GM23248 (cell line): ENCODE measurements around the gene COL17A1. TPM values are rescaled to one million over a fixed set of nuclear protein-coding genes. Genes with fewer than 3 reads are reported as not detected.

Experiments used
- DNase-seq: peaks from one replicate; pipeline ENCODE4 v3.0.0-alpha.2; 2015
- H2AFZ ChIP-seq: fragments of 200-600 bp; sonication (generic); 2 replicates; pipeline ENCODE4 v1.6.1; 2016; ENCODE audit warnings: antibody characterized with exemption
- H3F3A ChIP-seq: fragments of 200-600 bp; sonication (generic); 2 replicates; pipeline ENCODE4 v1.6.1; 2016; ENCODE audit warnings: mild to moderate bottlenecking, antibody characterized with exemption, mixed run types; ENCODE audit not compliant: insufficient read depth
- H3K27ac ChIP-seq: fragments of 200-600 bp; sonication (generic); 2 replicates; pipeline ENCODE4 v1.5.1; 2016; ENCODE audit warnings: mild to moderate bottlenecking
- H3K27me3 ChIP-seq: fragments of 200-600 bp; sonication (generic); replicated peaks from 2 replicates; pipeline ENCODE4 v1.6.1; 2016; ENCODE audit warnings: mild to moderate bottlenecking; ENCODE audit not compliant: insufficient read depth
- H3K36me3 ChIP-seq: fragments of 200-600 bp; sonication (generic); 2 replicates; pipeline ENCODE4 v1.6.1; 2016; ENCODE audit warnings: low read depth, mild to moderate bottlenecking
- H3K4me1 ChIP-seq: fragments of 200-600 bp; sonication (generic); 2 replicates; pipeline ENCODE4 v1.6.1; 2016; ENCODE audit warnings: mild to moderate bottlenecking; ENCODE audit not compliant: insufficient read depth
- H3K4me2 ChIP-seq: fragments of 200-600 bp; sonication (generic); one replicate; pipeline ENCODE4 v1.6.1; 2016; ENCODE audit warnings: mild to moderate bottlenecking; ENCODE audit not compliant: unreplicated experiment
- H3K4me3 ChIP-seq: fragments of 200-600 bp; sonication (generic); 2 replicates; pipeline ENCODE4 v1.5.1; 2016; ENCODE audit warnings: mild to moderate bottlenecking
- H3K79me2 ChIP-seq: fragments of 200-600 bp; sonication (generic); 2 replicates; pipeline ENCODE4 v1.6.1; 2016; ENCODE audit warnings: mild to moderate bottlenecking; ENCODE audit not compliant: insufficient read depth
- H3K9ac ChIP-seq: fragments of 200-600 bp; sonication (generic); 2 replicates; pipeline ENCODE4 v1.6.1; 2016; ENCODE audit warnings: mild to moderate bottlenecking
- H3K9me2 ChIP-seq: fragments of 200-600 bp; sonication (generic); 2 replicates; pipeline ENCODE4 v1.6.1; 2016; ENCODE audit warnings: mixed run types, mild to moderate bottlenecking, moderate library complexity; ENCODE audit not compliant: insufficient read depth
- H3K9me3 ChIP-seq: fragments of 200-600 bp; sonication (generic); one replicate; pipeline ENCODE4 v1.6.1; 2017; ENCODE audit warnings: low read depth
- H4K20me1 ChIP-seq: fragments of 200-600 bp; sonication (generic); 2 replicates; pipeline ENCODE4 v1.6.0; 2016; ENCODE audit not compliant: insufficient read depth
- EZH2 ChIP-seq: fragments of 200-600 bp; sonication (generic); IDR thresholded peaks from 2 replicates; pipeline ENCODE4 v1.6.1; 2018; ENCODE audit warnings: antibody characterized with exemption, mild to moderate bottlenecking; ENCODE audit not compliant: insufficient read depth, poor library complexity, severe bottlenecking
- EZH2phosphoT487 ChIP-seq: fragments of 200-600 bp; sonication (generic); IDR thresholded peaks from 2 replicates; pipeline ENCODE4 v1.6.1; 2018; ENCODE audit warnings: antibody characterized with exemption, moderate library complexity, mild to moderate bottlenecking, low read depth; ENCODE audit not compliant: insufficient read depth
- WGBS, 2 experiments: methylation state at CpG; one replicate each; pipeline ENCODE4 v1.1.6; 2015 to 2017; ENCODE audit warnings: low lambda C conversion rate in 2 of 2, low coverage in 1 of 2; ENCODE audit errors: missing lambda C conversion rate in 2 of 2; 5-methylcytosine and 5-hydroxymethylcytosine counted together
- in situ Hi-C: fragments of 300-500 bp; cut with MboI; formaldehyde crosslinking; loops from 2 replicates; pipeline ENCODE4 v1.15.0; 2020
- polyA plus RNA-seq: library from polyadenylated mRNA; unstranded; fragments of >200 nt; fragmentation: Nextera tagmentation; extraction: Ambion mirVana; gene quantifications from 2 replicates; pipeline ENCODE4 v1.2.1, GENCODE V29; 2016
- total RNA-seq: library from RNA; depleted of rRNA; stranded (reverse); fragments of >200 nt; shearing (Covaris generic); gene quantifications from 2 replicates; pipeline ENCODE4 v1.2.3, GENCODE V29; 2014

Gene COL17A1
- total and polyA plus RNA-seq, 2 experiments from 2014 or later, result 0.51 TPM; not detected in 1

- no peak overlapping the region for H2AFZ ChIP-seq
- no peaks in the 10 kb centered on the region for H3K27me3 ChIP-seq
- WGBS, 2 experiments, result 72 to 76% methylated on average over 12 of the region's 12 CpGs
- H3K4me2 ChIP-seq, result no peak overlapping the region
- H3K4me3 ChIP-seq, result no peak overlapping the region
- H3K9me2 ChIP-seq, result no peaks in the 10 kb centered on the region
- 0 out of 2 replicates have a peak, but pooled peaks cover 4% of the 10 kb centered on the region for H3K36me3 ChIP-seq
- no peak overlapping the region for H3K27ac ChIP-seq
- H3K9me3 ChIP-seq, result no peaks in the 10 kb centered on the region
- in situ Hi-C loops, result no loop called here
- peaks cover 9% of the 10 kb centered on the region; the same call in 1 of the 2 replicates for H3F3A ChIP-seq
- peaks cover 7% of the 10 kb centered on the region for H3K4me1 ChIP-seq
- H4K20me1 ChIP-seq, result no peaks in the 10 kb centered on the region
- no peaks in the 10 kb centered on the region for H3K79me2 ChIP-seq
- TF ChIP-seq EZH2phosphoT487, result no peak
- TF ChIP-seq EZH2, result no peak
- H3K9ac ChIP-seq, result no peak overlapping the region
- no peak for DNase-seq
Observed at GRCh38 chr10:104033401-104033930, 52.2 kb downstream of the COL17A1 start.

GRCh38 chr10:104032144-104032775 is 53.4 kb downstream of the COL17A1 start:
- in situ Hi-C loops, result no loop called here
- H3F3A ChIP-seq, result peaks cover 11% of the 10 kb centered on the region; the same call in 1 of the 2 replicates
- TF ChIP-seq EZH2, result no peak
- no peak for TF ChIP-seq EZH2phosphoT487

GRCh38 chr10:104031631-104032030 is 54.0 kb downstream of the COL17A1 start:
- 90 to 97% methylated on average over 2 of the region's 2 CpGs for WGBS, 2 experiments
- TF ChIP-seq EZH2 (no peak), EZH2phosphoT487 (no peak)
- Histone ChIP-seq H3K4me3 (no peak overlapping the region), H3F3A (peaks cover 11% of the 10 kb centered on the region; the same call in 1 of the 2 replicates), H3K4me1 (peaks cover 7% of the 10 kb centered on the region), H2AFZ (no peak overlapping the region), H3K27ac (no peak overlapping the region), H3K27me3 (no peaks in the 10 kb centered on the region), H3K9me3 (no peaks in the 10 kb centered on the region), H3K36me3 (peaks cover 4% of the 10 kb centered on the region; the same call in 1 of the 2 replicates), H3K9ac (no peak overlapping the region), H4K20me1 (no peaks in the 10 kb centered on the region), H3K4me2 (no peak overlapping the region), H3K9me2 (no peaks in the 10 kb centered on the region), H3K79me2 (no peaks in the 10 kb centered on the region)
- in situ Hi-C loops, result no loop called here
- no peak for DNase-seq

More at GRCh38 chr10:104032144-104032775, 53.4 kb downstream of the COL17A1 start:
- no peak overlapping the region for H2AFZ ChIP-seq
- H3K9me2 ChIP-seq, result no peaks in the 10 kb centered on the region
- 84 to 88% methylated on average over 7 of the region's 7 CpGs for WGBS, 2 experiments
- no peaks in the 10 kb centered on the region for H3K27me3 ChIP-seq
- no peak overlapping the region for H3K4me3 ChIP-seq
- no peak overlapping the region for H3K4me2 ChIP-seq
- H4K20me1 ChIP-seq, result no peaks in the 10 kb centered on the region
- peaks cover 7% of the 10 kb centered on the region for H3K4me1 ChIP-seq
- no peak overlapping the region for H3K9ac ChIP-seq
- no peak for DNase-seq
- H3K79me2 ChIP-seq, result no peaks in the 10 kb centered on the region
- no peak overlapping the region for H3K27ac ChIP-seq
- H3K36me3 ChIP-seq, result peaks cover 4% of the 10 kb centered on the region; the same call in 1 of the 2 replicates
- H3K9me3 ChIP-seq, result no peaks in the 10 kb centered on the region

- Histone ChIP-seq H3K4me1 (peaks cover 7% of the 10 kb centered on the region), H3K27ac (peak overlapping the region; percentile 38), H3K9me3 (no peaks in the 10 kb centered on the region), H3K79me2 (no peaks in the 10 kb centered on the region), H3K27me3 (no peaks in the 10 kb centered on the region), H3K4me3 (no peak overlapping the region), H4K20me1 (no peaks in the 10 kb centered on the region), H3F3A (peaks cover 11% of the 10 kb centered on the region; the same call in 1 of the 2 replicates), H3K36me3 (peaks cover 13% of the 10 kb centered on the region), H3K4me2 (no peak overlapping the region), H2AFZ (no peak overlapping the region), H3K9me2 (no peaks in the 10 kb centered on the region), H3K9ac (no peak overlapping the region)
- TF ChIP-seq EZH2 (no peak), EZH2phosphoT487 (no peak)
- in situ Hi-C loops, result no loop called here
- DNase-seq, result peak; percentile 87
- WGBS, 2 experiments, result 14 to 21% methylated on average over 6 of the region's 6 CpGs
Observed at GRCh38 chr10:104029521-104029860, 56.2 kb downstream of the COL17A1 start.
